ENCODE results near the gene ADAM19.

DNA sequence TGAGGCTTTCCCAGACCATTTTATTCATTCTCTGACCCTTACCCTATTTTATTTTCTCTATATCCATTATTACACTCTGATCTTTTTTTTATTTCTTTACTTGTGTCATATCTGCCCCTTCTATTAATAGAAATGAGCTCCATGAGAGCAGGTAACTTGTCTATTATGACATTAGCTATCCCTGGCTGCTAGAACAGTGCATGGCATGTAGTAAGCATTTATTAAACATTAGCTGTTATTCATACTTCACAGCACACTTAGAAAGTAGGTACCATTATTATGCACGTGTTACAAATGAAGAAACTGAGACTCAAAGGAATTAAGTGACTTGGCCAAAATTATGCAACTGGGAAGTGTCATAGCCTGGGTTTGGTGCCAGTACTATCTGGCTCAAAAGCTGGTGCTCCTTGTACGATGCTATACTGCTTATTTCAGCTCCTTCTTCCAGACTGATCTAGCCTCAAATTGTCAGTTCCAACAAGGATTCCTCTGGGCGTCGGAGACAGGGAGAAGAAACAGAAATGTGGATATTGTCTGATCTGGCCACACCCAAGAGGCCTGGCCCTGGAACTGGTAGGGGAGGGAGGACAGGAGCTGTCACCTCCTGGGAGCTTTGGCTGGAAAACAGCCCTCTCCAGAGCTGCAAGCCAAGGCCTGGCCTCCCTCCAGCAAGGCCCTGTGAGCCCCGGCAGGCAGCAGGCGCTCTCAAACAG lies 126.4 kb downstream of the ADAM19 start:
- no peak for TF ChIP-seq POLR2A (IDR thresholded peaks at IDR 0.05)
- TF ChIP-seq, protein P1, sequence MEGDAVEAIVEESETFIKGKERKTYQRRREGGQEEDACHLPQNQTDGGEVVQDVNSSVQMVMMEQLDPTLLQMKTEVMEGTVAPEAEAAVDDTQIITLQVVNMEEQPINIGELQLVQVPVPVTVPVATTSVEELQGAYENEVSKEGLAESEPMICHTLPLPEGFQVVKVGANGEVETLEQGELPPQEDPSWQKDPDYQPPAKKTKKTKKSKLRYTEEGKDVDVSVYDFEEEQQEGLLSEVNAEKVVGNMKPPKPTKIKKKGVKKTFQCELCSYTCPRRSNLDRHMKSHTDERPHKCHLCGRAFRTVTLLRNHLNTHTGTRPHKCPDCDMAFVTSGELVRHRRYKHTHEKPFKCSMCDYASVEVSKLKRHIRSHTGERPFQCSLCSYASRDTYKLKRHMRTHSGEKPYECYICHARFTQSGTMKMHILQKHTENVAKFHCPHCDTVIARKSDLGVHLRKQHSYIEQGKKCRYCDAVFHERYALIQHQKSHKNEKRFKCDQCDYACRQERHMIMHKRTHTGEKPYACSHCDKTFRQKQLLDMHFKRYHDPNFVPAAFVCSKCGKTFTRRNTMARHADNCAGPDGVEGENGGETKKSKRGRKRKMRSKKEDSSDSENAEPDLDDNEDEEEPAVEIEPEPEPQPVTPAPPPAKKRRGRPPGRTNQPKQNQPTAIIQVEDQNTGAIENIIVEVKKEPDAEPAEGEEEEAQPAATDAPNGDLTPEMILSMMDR (IDR thresholded peaks at IDR 0.05) = no peak

Data from Peyer's patch (tissue), 4 donors.